Endodermal cell (in vitro differentiated cells): ENCODE measurements around the gene BCL2L12. TPM values are rescaled to one million over a fixed set of nuclear protein-coding genes. Genes with fewer than 3 reads are reported as not detected.

Experiments
- DNase-seq: peaks from one replicate; pipeline ENCODE4 v3.0.0-alpha.2; 2017
- H3K27ac ChIP-seq: 2 replicates; pipeline ENCODE4 v1.5.1; 2013; ENCODE audit warnings: mild to moderate bottlenecking, low read depth, low read length, moderate library complexity
- H3K27me3 ChIP-seq: 2 replicates; pipeline ENCODE4 v1.6.1; 2013; ENCODE audit warnings: mild to moderate bottlenecking, low read length, moderate library complexity; ENCODE audit not compliant: insufficient read depth, control insufficient read depth, poor library complexity, severe bottlenecking
- H3K36me3 ChIP-seq: 2 replicates; pipeline ENCODE4 v1.7.0; 2013; ENCODE audit warnings: mild to moderate bottlenecking, low read length, moderate library complexity; ENCODE audit not compliant: control insufficient read depth, insufficient read depth
- H3K4me1 ChIP-seq: one replicate; pipeline ENCODE4 v1.7.0; 2013; ENCODE audit warnings: low read length; ENCODE audit not compliant: control insufficient read depth, insufficient read depth
- H3K4me3 ChIP-seq: 2 replicates; pipeline ENCODE4 v1.5.1; 2013; ENCODE audit warnings: mild to moderate bottlenecking, low read length, moderate library complexity
- H3K9ac ChIP-seq: 2 replicates; pipeline ENCODE4 v1.6.1; 2013; ENCODE audit warnings: mild to moderate bottlenecking, low read length, moderate library complexity; ENCODE audit not compliant: poor library complexity, severe bottlenecking; ENCODE audit errors: extremely low read depth
- H3K9me3 ChIP-seq: 2 replicates; pipeline ENCODE4 v1.6.1; 2013; ENCODE audit warnings: mild to moderate bottlenecking, low read length, moderate library complexity; ENCODE audit not compliant: control insufficient read depth
- H3K27ac Mint-ChIP-seq: 2 replicates; pipeline ENCODE4 v1.8.0; 2020; ENCODE audit warnings: mixed read lengths
- H3K27me3 Mint-ChIP-seq: 2 replicates; pipeline ENCODE4 v1.8.0; 2021; ENCODE audit warnings: mild to moderate bottlenecking, mixed read lengths; ENCODE audit not compliant: insufficient read depth
- H3K36me3 Mint-ChIP-seq: 2 replicates; pipeline ENCODE4 v1.8.0; 2020; ENCODE audit warnings: low read depth, mixed read lengths
- H3K4me1 Mint-ChIP-seq: 2 replicates; pipeline ENCODE4 v1.8.0; 2020; ENCODE audit warnings: mixed read lengths
- H3K4me3 Mint-ChIP-seq: 2 replicates; pipeline ENCODE4 v1.8.0; 2020; ENCODE audit warnings: mild to moderate bottlenecking, moderate library complexity, mixed read lengths
- H3K9me3 Mint-ChIP-seq: 2 replicates; pipeline ENCODE4 v1.8.0; 2020; ENCODE audit warnings: mild to moderate bottlenecking, mixed read lengths
- CTCF ChIP-seq: fragments of 200-600 bp; sonication (generic); conservative IDR thresholded peaks from 2 replicates; pipeline ENCODE4 v1.5.0; 2021; ENCODE audit warnings: antibody characterized with exemption, mild to moderate bottlenecking
- WGBS, 2 experiments: methylation state at CpG; one replicate each; pipeline versions ENCODE4 v1.1.5 to v1.1.7; 2013; ENCODE audit warnings: missing lambda C conversion rate in 2 of 2, mixed read lengths in 1 of 2; ENCODE audit not compliant: insufficient coverage in 1 of 2, insufficient read length in 1 of 2; 5-methylcytosine and 5-hydroxymethylcytosine counted together
- total RNA-seq, 2 donors: library from RNA; stranded (reverse); fragmentation: NEBNext Ultra II Directional in 1 of 2; extraction: Animal tissue kit (Norgen Biotek cat#: 25700) in 1 of 2; gene quantifications; 2 replicates in 1 of 2; 3 replicates in 1 of 2; pipeline ENCODE4 v1.2.1, GENCODE V29; 2021

The BCL2L12 gene
- total RNA-seq, 2 donors from 2014 or later, result 91.8 to 101 TPM

DNA sequence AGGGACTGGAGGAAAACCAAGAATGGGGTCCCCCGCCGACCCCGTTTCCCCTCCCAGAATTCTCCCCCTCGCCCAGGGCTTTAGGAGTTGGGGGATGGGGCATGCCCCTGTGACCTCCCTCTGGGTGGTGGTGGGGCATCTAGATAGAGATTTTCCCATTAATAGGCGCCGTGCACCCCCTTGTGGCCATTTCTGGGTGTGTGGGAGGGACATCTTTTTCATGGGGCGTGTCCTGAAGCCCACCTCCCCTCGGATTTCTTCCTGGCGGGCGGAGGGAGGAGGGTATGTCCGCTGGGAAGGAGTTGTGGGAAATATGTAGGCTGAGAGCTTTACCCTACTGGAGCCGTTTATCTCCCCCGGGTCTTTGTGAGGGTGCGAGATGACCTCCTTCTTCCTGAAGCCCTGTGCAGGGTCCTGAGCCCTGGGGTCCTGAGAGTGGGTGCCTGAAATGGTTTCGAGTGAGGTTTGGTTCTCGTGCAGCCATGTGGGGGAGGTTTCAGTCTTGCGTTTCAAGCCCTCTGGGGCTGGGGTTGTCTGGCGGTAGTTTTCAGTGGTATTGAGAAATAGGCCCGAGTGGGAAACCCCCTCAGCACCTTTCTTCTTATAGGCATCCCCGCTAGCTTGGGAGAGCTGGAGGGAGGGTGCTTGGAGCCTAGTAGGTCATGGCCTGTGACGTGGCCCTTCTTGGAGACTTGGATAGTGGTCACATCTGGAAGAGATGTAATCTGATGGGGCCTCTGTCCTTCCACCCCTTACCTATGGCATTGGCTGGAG, 12.4 kb downstream of the BCL2L12 start:
- Mint-ChIP-seq H3K27ac (peak overlapping the region; percentile 93), H3K27me3 (no peaks in the 10 kb centered on the region), H3K4me3 (peak overlapping the region; percentile 97), H3K36me3 (peaks cover 22% of the 10 kb centered on the region), H3K9me3 (no peaks in the 10 kb centered on the region), H3K4me1 (peaks cover 24% of the 10 kb centered on the region)
- peak overlapping the region; percentile 83 for H3K4me3 ChIP-seq
- peaks cover 14% of the 10 kb centered on the region for H3K4me1 ChIP-seq
- peak; percentile 89 for TF ChIP-seq CTCF
- peak; percentile 97 for DNase-seq
- H3K27me3 ChIP-seq, result no peaks in the 10 kb centered on the region
- H3K9me3 ChIP-seq, result no peaks in the 10 kb centered on the region
- peak overlapping the region; percentile 95 for H3K27ac ChIP-seq
- WGBS, 2 experiments, result 3 to 10% methylated on average over 6 to 21 of the region's 21 CpGs
- H3K9ac ChIP-seq, result peak overlapping the region; percentile 94
- H3K36me3 ChIP-seq, result peaks cover 21% of the 10 kb centered on the region

DNA sequence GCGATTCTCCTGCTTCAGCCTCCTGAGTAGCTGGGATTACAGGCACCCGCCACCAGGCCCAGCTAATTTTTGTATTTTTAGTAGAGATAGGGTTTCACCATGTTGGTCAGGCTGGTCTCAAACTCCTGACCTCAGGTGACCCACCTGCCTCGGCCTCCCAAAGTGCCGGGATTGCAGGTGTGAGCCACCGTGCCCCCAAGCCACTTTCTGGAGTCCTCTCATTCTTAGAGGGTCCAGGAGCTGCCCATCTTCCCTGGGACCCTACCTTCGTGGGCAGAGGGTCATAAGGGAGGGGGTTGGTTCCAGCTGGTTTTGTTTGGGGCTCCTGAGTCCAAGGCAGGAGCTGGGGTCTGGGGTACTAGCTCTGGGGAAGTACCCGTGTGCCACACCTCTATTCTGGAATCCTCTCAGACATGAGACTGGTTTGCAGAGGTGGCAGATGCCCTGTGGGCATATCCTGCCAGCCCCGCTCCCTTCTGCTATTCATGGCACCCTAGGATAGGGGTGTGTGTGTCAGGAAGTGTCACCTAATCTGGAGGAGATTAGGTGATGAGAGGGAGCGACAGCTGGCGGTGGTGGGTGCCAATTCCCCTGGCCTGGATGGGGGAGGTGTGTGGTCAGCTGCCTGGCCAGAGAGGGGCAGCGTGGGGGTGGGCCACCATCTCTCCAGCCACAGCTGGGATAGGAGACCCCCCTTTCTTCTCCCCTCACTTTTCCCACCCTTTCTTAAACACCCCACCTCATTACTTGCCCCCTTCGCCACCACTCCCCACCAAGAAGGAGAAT, 13.4 kb downstream of the BCL2L12 start:
- no peak for TF ChIP-seq CTCF
- H3K4me3 ChIP-seq, result peak overlapping the region; percentile 83
- no peaks in the 10 kb centered on the region for H3K9me3 ChIP-seq
- H3K27ac ChIP-seq, result no peak overlapping the region
- peaks cover 24% of the 10 kb centered on the region for H3K4me1 Mint-ChIP-seq
- H3K27me3 Mint-ChIP-seq, result no peaks in the 10 kb centered on the region
- peaks cover 30% of the 10 kb centered on the region for H3K36me3 ChIP-seq
- no peaks in the 10 kb centered on the region for H3K27me3 ChIP-seq
- H3K4me3 Mint-ChIP-seq, result peak overlapping the region; percentile 97
- no peak overlapping the region for H3K9ac ChIP-seq
- DNase-seq, result no peak
- H3K9me3 Mint-ChIP-seq, result no peaks in the 10 kb centered on the region
- peaks cover 14% of the 10 kb centered on the region for H3K4me1 ChIP-seq
- peak overlapping the region; percentile 89 for H3K27ac Mint-ChIP-seq
- 70 to 78% methylated on average over 4 to 10 of the region's 12 CpGs for WGBS, 2 experiments
- peaks cover 27% of the 10 kb centered on the region for H3K36me3 Mint-ChIP-seq

- 22 to 53% methylated on average over 1 to 10 of the region's 10 CpGs for WGBS, 2 experiments
- H3K4me3 ChIP-seq, result peak overlapping the region; percentile 83
- peak overlapping the region; percentile 2 for H3K9ac ChIP-seq
- no peaks in the 10 kb centered on the region for H3K9me3 Mint-ChIP-seq
- H3K4me3 Mint-ChIP-seq, result peak overlapping the region; percentile 97
- H3K27me3 Mint-ChIP-seq, result no peaks in the 10 kb centered on the region
- DNase-seq, result peak; percentile 62
- peak overlapping the region; percentile 68 for H3K27ac ChIP-seq
- peaks cover 14% of the 10 kb centered on the region for H3K4me1 ChIP-seq
- no peaks in the 10 kb centered on the region for H3K27me3 ChIP-seq
- peak overlapping the region; percentile 89 for H3K27ac Mint-ChIP-seq
- peaks cover 24% of the 10 kb centered on the region for H3K4me1 Mint-ChIP-seq
- peaks cover 31% of the 10 kb centered on the region for H3K36me3 Mint-ChIP-seq
- peaks cover 38% of the 10 kb centered on the region for H3K36me3 ChIP-seq
- no peak for TF ChIP-seq CTCF
- H3K9me3 ChIP-seq, result no peaks in the 10 kb centered on the region
Measured at GRCh38 chr19:49679771-49680413, 14.2 kb downstream of the BCL2L12 start.
